Heart left ventricle (tissue), 13 donors: Measurements from ENCODE around the gene DCAF8.

Source experiments
- POLR2A ChIP-seq, 2 donors: fragments of 450-650 bp; IDR thresholded peaks; one replicate each; pipeline ENCODE4 v1.6.1; 2017; ENCODE audit warnings: antibody characterized with exemption in 2 of 2, mild to moderate bottlenecking in 2 of 2, moderate library complexity in 2 of 2
- TF ChIP-seq, protein P1 (sequence below), 12 donors: fragments of 200-600 bp; sonication (generic) in 4 of 12; IDR thresholded peaks; one replicate each; pipeline versions ENCODE4 v1.5.0 to v1.8.0; 2018 to 2022; ENCODE audit warnings: antibody characterized with exemption in 12 of 12, mild to moderate bottlenecking in 5 of 12
- donor health status: ischemic (EF 13 %, LVEDD 7.1; RV severe dilation, severe dysfunction).
- donor health status: DM: no; HTN: yes; CAD: no.
- donor health status: DM: no; HTN: no; CAD: no.
- donor health status: ischemic (EF 25% LVEDD 6.9; RV normal size, moderate dysfunction).
- donor health status: ischemic (EF 25% LVEDD 5.7; RV mildly dilated, moderate dysfunction).
- donor health status: ischemic (EF 35%, LVEDD 5.7; RV mildly dilated, moderate dysfunction).
- donor health status: nonischemic (EF 11% LVEDD 7.7; RV severe dilation, severe dysfunction).
- donor health status: DM: yes; HTN: yes; CAD: no.
- donor health status: PGD.
- donor health status: ischemic (EF 29% LVEDD 5.4; RV normal size, mild dysfunction).
- donor health status: nonischemic (EF 23%, LVEDD 6.1; RV moderate dilation, normal function).

DNA sequence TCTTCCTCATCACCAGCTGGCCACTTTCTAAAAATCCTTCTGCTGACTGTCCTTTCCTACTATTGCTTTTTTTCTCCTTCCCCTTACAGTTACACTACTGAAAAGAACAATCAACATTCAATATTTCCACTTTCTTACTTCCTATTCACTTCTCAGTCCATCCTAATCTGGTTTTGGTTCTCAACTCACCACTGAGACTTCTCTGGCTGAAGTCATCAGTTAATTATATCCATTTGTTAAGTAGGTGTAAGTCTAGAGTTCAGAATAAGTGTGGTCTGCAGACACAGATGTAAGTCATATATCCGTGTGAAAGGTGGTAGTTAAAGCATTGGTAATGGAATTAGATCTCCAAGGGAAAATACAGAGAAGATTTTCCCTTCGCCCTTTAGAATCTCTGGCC is 35.7 kb downstream of the DCAF8 start:
- no peak for TF ChIP-seq POLR2A (IDR thresholded peaks at IDR 0.05)
- TF ChIP-seq, protein P1, sequence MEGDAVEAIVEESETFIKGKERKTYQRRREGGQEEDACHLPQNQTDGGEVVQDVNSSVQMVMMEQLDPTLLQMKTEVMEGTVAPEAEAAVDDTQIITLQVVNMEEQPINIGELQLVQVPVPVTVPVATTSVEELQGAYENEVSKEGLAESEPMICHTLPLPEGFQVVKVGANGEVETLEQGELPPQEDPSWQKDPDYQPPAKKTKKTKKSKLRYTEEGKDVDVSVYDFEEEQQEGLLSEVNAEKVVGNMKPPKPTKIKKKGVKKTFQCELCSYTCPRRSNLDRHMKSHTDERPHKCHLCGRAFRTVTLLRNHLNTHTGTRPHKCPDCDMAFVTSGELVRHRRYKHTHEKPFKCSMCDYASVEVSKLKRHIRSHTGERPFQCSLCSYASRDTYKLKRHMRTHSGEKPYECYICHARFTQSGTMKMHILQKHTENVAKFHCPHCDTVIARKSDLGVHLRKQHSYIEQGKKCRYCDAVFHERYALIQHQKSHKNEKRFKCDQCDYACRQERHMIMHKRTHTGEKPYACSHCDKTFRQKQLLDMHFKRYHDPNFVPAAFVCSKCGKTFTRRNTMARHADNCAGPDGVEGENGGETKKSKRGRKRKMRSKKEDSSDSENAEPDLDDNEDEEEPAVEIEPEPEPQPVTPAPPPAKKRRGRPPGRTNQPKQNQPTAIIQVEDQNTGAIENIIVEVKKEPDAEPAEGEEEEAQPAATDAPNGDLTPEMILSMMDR (IDR thresholded peaks at IDR 0.05) = no peak
